GM18505 (cell line): ENCODE measurements around the gene AGTR1.
"Not testable (repeated sequence)": the region's sequence is repeated elsewhere in the genome, so short reads cannot be mapped to it uniquely, and the experiment has no call there.

Source experiments
- ATAC-seq: cut with Tn5 transposase; IDR thresholded peaks from one replicate; pipeline ENCODE4 v1.9.1; 2021; ENCODE audit not compliant: unreplicated experiment
- POLR2A ChIP-seq: IDR thresholded peaks from 4 replicates; pipeline ENCODE4 v1.6.1; 2011; ENCODE audit warnings: borderline replicate concordance; ENCODE audit not compliant: insufficient read depth, insufficient read length; ENCODE audit errors: extremely low read depth

AGTR1 gene

GRCh38 chr3:148730676-148731075 lies 33.0 kb downstream of the AGTR1 start:
- ATAC-seq: no peak

GRCh38 chr3:148735597-148735996 lies 37.9 kb downstream of the AGTR1 start:
- no peak for TF ChIP-seq POLR2A
- ATAC-seq: no peak

More at GRCh38 chr3:148730676-148731075, 33.0 kb downstream of the AGTR1 start:
- TF ChIP-seq POLR2A: no peak

- no peak for TF ChIP-seq POLR2A
- no peak for ATAC-seq
Measured at GRCh38 chr3:148736086-148736485, 38.4 kb downstream of the AGTR1 start.

GRCh38 chr3:148737104-148737530 lies 39.4 kb downstream of the AGTR1 start:
- no peak for TF ChIP-seq POLR2A
- no peak for ATAC-seq

- no peak for ATAC-seq
Measured at GRCh38 chr3:148739720-148740119, 42.0 kb downstream of the AGTR1 start.

GRCh38 chr3:148740291-148740690 lies 42.6 kb downstream of the AGTR1 start:
- ATAC-seq: no peak

More at GRCh38 chr3:148739720-148740119, 42.0 kb downstream of the AGTR1 start:
- TF ChIP-seq POLR2A: no peak

GRCh38 chr3:148741219-148741618 lies 43.5 kb downstream of the AGTR1 start:
- TF ChIP-seq POLR2A: no peak
- no peak for ATAC-seq

More at GRCh38 chr3:148740291-148740690, 42.6 kb downstream of the AGTR1 start:
- TF ChIP-seq POLR2A: no peak

GRCh38 chr3:148742118-148742517 lies 44.4 kb downstream of the AGTR1 start:
- ATAC-seq: no peak
- no peak for TF ChIP-seq POLR2A

- TF ChIP-seq POLR2A: no peak
- no peak for ATAC-seq
Measured at GRCh38 chr3:148746053-148746452, 48.4 kb downstream of the AGTR1 start.

GRCh38 chr3:148748283-148748682 lies 50.6 kb downstream of the AGTR1 start:
- no peak for ATAC-seq
- no peak for TF ChIP-seq POLR2A

GRCh38 chr3:148750296-148750695 lies 52.6 kb downstream of the AGTR1 start:
- no peak for ATAC-seq
- TF ChIP-seq POLR2A: no peak

- TF ChIP-seq POLR2A: no peak
Measured at GRCh38 chr3:148751461-148751860, 53.8 kb downstream of the AGTR1 start.

GRCh38 chr3:148753385-148753784 lies 55.7 kb downstream of the AGTR1 start:
- ATAC-seq: not testable (repeated sequence)

More at GRCh38 chr3:148751461-148751860, 53.8 kb downstream of the AGTR1 start:
- no peak for ATAC-seq

- no peak for TF ChIP-seq POLR2A
- no peak for ATAC-seq
Measured at GRCh38 chr3:148755570-148755969, 57.9 kb downstream of the AGTR1 start.

- TF ChIP-seq POLR2A: no peak
- ATAC-seq: no peak
Measured at GRCh38 chr3:148756311-148756710, 58.6 kb downstream of the AGTR1 start.
